ENCODE measurements around the gene CYBA. TPM values are rescaled to one million over a fixed set of nuclear protein-coding genes. Genes with fewer than 3 reads are reported as not detected.

The CYBA gene
- total and polyA plus RNA-seq, 9 of the 15 experiments (the other 6 are each of a cell fraction or from before 2014, with no cell fraction given) = 0.34 to 683 (median 93.0) TPM

GRCh38 chr16:88697831-88698615 is 47.2 kb upstream of the CYBA start (continued):
- no peak for TF ChIP-seq GTF3C2 (IDR thresholded peaks at IDR 0.05; ENCODE audit: borderline replicate concordance, extremely low read depth, insufficient read length)
- no peak for TF ChIP-seq TAL1 (IDR thresholded peaks at IDR 0.05)
- TF ChIP-seq CHD2 (IDR thresholded peaks at IDR 0.05; ENCODE audit: low read depth, low read length) = no peak
- TF ChIP-seq SNIP1 (IDR thresholded peaks at IDR 0.05; ENCODE audit: low read depth) = no peak
- TF ChIP-seq ZBTB7A (IDR thresholded peaks at IDR 0.05; ENCODE audit: borderline replicate concordance, control insufficient read depth, low read depth, low read length) = peak; percentile 48; the same call in 1 of the 2 replicates
- no peak for TF ChIP-seq HMGXB4 (CRISPR knock-in tag; IDR thresholded peaks at IDR 0.05)
- TF ChIP-seq ZFX (CRISPR knock-in tag; IDR thresholded peaks at IDR 0.05) = no peak
- TF ChIP-seq ZNF740 (CRISPR knock-in tag; IDR thresholded peaks at IDR 0.05) = 0 out of 2 replicates have a peak, but pooled peaks have one; percentile 17
- TF ChIP-seq ZNF740 (tag; IDR thresholded peaks at IDR 0.05) = no peak
- TF ChIP-seq ZBTB33 (CRISPR knock-in tag; IDR thresholded peaks at IDR 0.05) = peak; percentile 85
- TF ChIP-seq HCFC1 (IDR thresholded peaks at IDR 0.05; ENCODE audit: low read depth, low read length) = no peak
- no peak for TF ChIP-seq SRF (CRISPR knock-in tag; IDR thresholded peaks at IDR 0.05)
- no peak for TF ChIP-seq ZNF23 (CRISPR knock-in tag; IDR thresholded peaks at IDR 0.05)
- TF ChIP-seq RAD21 (CRISPR knock-in tag; conservative IDR thresholded peaks at IDR 0.05 in 1 of 2, IDR thresholded peaks at IDR 0.05 in 1 of 2) = peak in 1 of 2 experiments; percentile 57; a peak in 2 of 4 replicates
- TF ChIP-seq SIRT6 (IDR thresholded peaks at IDR 0.05; ENCODE audit: low read depth, low read length) = no peak
- no peak for TF ChIP-seq CEBPG (CRISPR knock-in tag; IDR thresholded peaks at IDR 0.05)
- TF ChIP-seq CEBPG (tag; conservative IDR thresholded peaks at IDR 0.05 in 1 of 2, IDR thresholded peaks at IDR 0.05 in 1 of 2) = no peak
- TF ChIP-seq CHD1 (IDR thresholded peaks at IDR 0.05; ENCODE audit: low read length) = no peak
- TF ChIP-seq MYC (IDR thresholded peaks at IDR 0.05; ENCODE audit: low read depth, low read length) = no peak
- no peak for TF ChIP-seq MYC (CRISPR knock-in tag; IDR thresholded peaks at IDR 0.05; ENCODE audit: borderline replicate concordance, low read depth)
